ENCODE data around the gene GPR37.

The GPR37 gene

GRCh38 chr7:124765401-124766352, at the start of gene GPR37:
Gene GPR37 (minus strand): TSS chr7:124765792. CDS start chr7:124764976, 816 bp downstream.
- no peak for DNase-seq

- DNase-seq, result no peak
Observed at GRCh38 chr7:124813994-124814798, 48.6 kb upstream of the GPR37 start.

- DNase-seq, result no peak
Observed at GRCh38 chr7:124812764-124813163, 47.2 kb upstream of the GPR37 start.

- DNase-seq, result no peak
Observed at GRCh38 chr7:124811341-124811740, 45.7 kb upstream of the GPR37 start.

GRCh38 chr7:124810605-124811004, 45.0 kb upstream of the GPR37 start:
- no peak for DNase-seq

GRCh38 chr7:124808206-124808605, 42.6 kb upstream of the GPR37 start:
- no peak for DNase-seq

- DNase-seq, result no peak
Observed at GRCh38 chr7:124801330-124801895, 35.8 kb upstream of the GPR37 start.

- DNase-seq, result no peak
Observed at GRCh38 chr7:124800386-124800785, 34.8 kb upstream of the GPR37 start.

- DNase-seq, result no peak
Observed at GRCh38 chr7:124799448-124799847, 33.9 kb upstream of the GPR37 start.

GRCh38 chr7:124796771-124797170, 31.2 kb upstream of the GPR37 start:
- DNase-seq, result no peak

- no peak for DNase-seq
Observed at GRCh38 chr7:124792696-124793095, 27.1 kb upstream of the GPR37 start.

GRCh38 chr7:124792002-124792401, 26.4 kb upstream of the GPR37 start:
- DNase-seq, result no peak

- no peak for DNase-seq
Observed at GRCh38 chr7:124791426-124791825, 25.8 kb upstream of the GPR37 start.

GRCh38 chr7:124790645-124791044, 25.1 kb upstream of the GPR37 start:
- DNase-seq, result no peak

GRCh38 chr7:124785994-124786393, 20.4 kb upstream of the GPR37 start:
- no peak for DNase-seq

- DNase-seq, result peak; percentile 24 to 36
Observed at GRCh38 chr7:124784879-124785818, 19.6 kb upstream of the GPR37 start.

- no peak for DNase-seq
Observed at GRCh38 chr7:124783271-124783670, 17.7 kb upstream of the GPR37 start.

GRCh38 chr7:124781907-124782734, 16.5 kb upstream of the GPR37 start:
- DNase-seq, result no peak

- no peak for DNase-seq
Observed at GRCh38 chr7:124781418-124781817, 15.8 kb upstream of the GPR37 start.

- no peak for DNase-seq
Observed at GRCh38 chr7:124780608-124781007, 15.0 kb upstream of the GPR37 start.

GRCh38 chr7:124780056-124780455, 14.5 kb upstream of the GPR37 start:
- no peak for DNase-seq
